Coronary artery (tissue), 2 donors: ENCODE results near the gene CELF6.
A peak's percentile ranks its signal among the peaks of the same experiment; 100 is the strongest.

Experiments used
- DNase-seq: peaks from one replicate; pipeline ENCODE4 v3.0.0-alpha.2; 2017; ENCODE audit warnings: low spot score
- H3K27ac ChIP-seq, 2 donors: fragments of 200-600 bp; sonication (generic); one replicate each; pipeline ENCODE4 v1.5.1; 2016 to 2019
- H3K4me3 ChIP-seq: fragments of 200-600 bp; sonication (generic); 2 replicates; pipeline ENCODE4 v1.5.1; 2016; ENCODE audit warnings: mild to moderate bottlenecking, moderate library complexity
- CTCF ChIP-seq: fragments of 200-600 bp; sonication (generic); IDR thresholded peaks from one replicate; pipeline ENCODE4 v1.5.1; 2019; ENCODE audit warnings: antibody characterized with exemption

CELF6 gene

GRCh38 chr15:72319360-72319984 lies 485 bp downstream of the CELF6 start:
- TF ChIP-seq CTCF, result no peak
- peak overlapping the region in 1 of 2 donors; percentile 37 for H3K27ac ChIP-seq
- no peak for DNase-seq
- peak overlapping the region; percentile 75 for H3K4me3 ChIP-seq

GRCh38 chr15:72318408-72318942 lies 1.5 kb downstream of the CELF6 start:
- H3K4me3 ChIP-seq, result no peak overlapping the region
- no peak for DNase-seq
- no peak for TF ChIP-seq CTCF
- H3K27ac ChIP-seq, result no peak overlapping the region

GRCh38 chr15:72315706-72316370 lies 4.1 kb downstream of the CELF6 start:
- no peak for DNase-seq
- Histone ChIP-seq H3K4me3 (no peak overlapping the region), H3K27ac (no peak overlapping the region)
- no peak for TF ChIP-seq CTCF

- H3K27ac ChIP-seq, result no peak overlapping the region
- no peak for TF ChIP-seq CTCF
- DNase-seq, result no peak
- no peak overlapping the region for H3K4me3 ChIP-seq
Measured at GRCh38 chr15:72313881-72314280, 6.1 kb downstream of the CELF6 start.

- no peak for TF ChIP-seq CTCF
- no peak for DNase-seq
- H3K27ac ChIP-seq, result no peak overlapping the region
- no peak overlapping the region for H3K4me3 ChIP-seq
Measured at GRCh38 chr15:72313448-72313840, 6.5 kb downstream of the CELF6 start.

- TF ChIP-seq CTCF, result peak; percentile 47
- no peak for DNase-seq
- H3K27ac ChIP-seq, result no peak overlapping the region
- no peak overlapping the region for H3K4me3 ChIP-seq
Measured at GRCh38 chr15:72312605-72313447, 7.1 kb downstream of the CELF6 start.
